Mesothelial cell of epicardium (in vitro differentiated cells): ENCODE results near the gene OGDH. TPM values are rescaled to one million over a fixed set of nuclear protein-coding genes. Genes with fewer than 3 reads are reported as not detected.

Experiments
- DNase-seq, 2 experiments: peaks; one replicate each; pipeline ENCODE4 v3.0.0; 2021; ENCODE audit warnings: low spot score in 2 of 2; ENCODE audit not compliant: unreplicated experiment in 2 of 2
- H3K27ac Mint-ChIP-seq: 2 replicates; pipeline ENCODE4 v1.8.0; 2021; ENCODE audit warnings: mixed read lengths
- H3K27me3 Mint-ChIP-seq: 2 replicates; pipeline ENCODE4 v1.8.0; 2021; ENCODE audit warnings: low read depth, mixed read lengths
- H3K36me3 Mint-ChIP-seq: 2 replicates; pipeline ENCODE4 v1.8.0; 2021; ENCODE audit warnings: mixed read lengths
- H3K4me1 Mint-ChIP-seq: 2 replicates; pipeline ENCODE4 v1.8.0; 2021; ENCODE audit warnings: mixed read lengths
- H3K4me3 Mint-ChIP-seq: 2 replicates; pipeline ENCODE4 v1.8.0; 2021; ENCODE audit warnings: mild to moderate bottlenecking, moderate library complexity, mixed read lengths
- H3K9me3 Mint-ChIP-seq: 2 replicates; pipeline ENCODE4 v1.8.0; 2021; ENCODE audit warnings: mixed read lengths
- total RNA-seq: library from RNA; stranded (reverse); gene quantifications from 3 replicates; pipeline ENCODE4 v1.2.1, GENCODE V29; 2021
- TF ChIP-seq, protein P1 (sequence below): fragments of 200-600 bp; sonication (generic); IDR thresholded peaks from one replicate; pipeline ENCODE4 v1.5.0; 2021; ENCODE audit warnings: antibody characterized with exemption; ENCODE audit not compliant: unreplicated experiment

Gene OGDH
- total RNA-seq, 1 donor from 2014 or later = 71.2 TPM

DNA sequence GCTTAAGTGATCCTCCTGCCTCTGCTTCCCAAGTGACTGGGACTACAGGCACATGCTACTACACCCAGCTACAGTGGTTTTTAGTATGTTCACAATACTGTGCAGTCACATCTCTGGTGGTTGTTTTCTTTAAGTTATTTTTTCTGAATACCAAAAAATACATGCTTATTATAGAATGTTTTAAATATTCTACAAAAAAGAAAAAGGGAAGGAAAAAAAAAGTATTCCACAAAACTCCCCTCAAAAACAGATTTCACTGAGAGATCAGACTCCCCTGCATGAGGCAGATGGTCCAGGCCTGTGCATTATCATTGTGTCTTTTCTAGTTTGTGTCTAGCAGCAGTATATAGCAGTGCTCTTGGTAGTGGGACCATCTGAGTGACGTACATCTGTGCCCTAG is 36.8 kb downstream of the OGDH start:
- H3K4me3 Mint-ChIP-seq = no peak overlapping the region
- peaks cover 24% of the 10 kb centered on the region for H3K4me1 Mint-ChIP-seq
- no peaks in the 10 kb centered on the region for H3K27me3 Mint-ChIP-seq
- H3K36me3 Mint-ChIP-seq = no peaks in the 10 kb centered on the region
- TF ChIP-seq, protein P1, sequence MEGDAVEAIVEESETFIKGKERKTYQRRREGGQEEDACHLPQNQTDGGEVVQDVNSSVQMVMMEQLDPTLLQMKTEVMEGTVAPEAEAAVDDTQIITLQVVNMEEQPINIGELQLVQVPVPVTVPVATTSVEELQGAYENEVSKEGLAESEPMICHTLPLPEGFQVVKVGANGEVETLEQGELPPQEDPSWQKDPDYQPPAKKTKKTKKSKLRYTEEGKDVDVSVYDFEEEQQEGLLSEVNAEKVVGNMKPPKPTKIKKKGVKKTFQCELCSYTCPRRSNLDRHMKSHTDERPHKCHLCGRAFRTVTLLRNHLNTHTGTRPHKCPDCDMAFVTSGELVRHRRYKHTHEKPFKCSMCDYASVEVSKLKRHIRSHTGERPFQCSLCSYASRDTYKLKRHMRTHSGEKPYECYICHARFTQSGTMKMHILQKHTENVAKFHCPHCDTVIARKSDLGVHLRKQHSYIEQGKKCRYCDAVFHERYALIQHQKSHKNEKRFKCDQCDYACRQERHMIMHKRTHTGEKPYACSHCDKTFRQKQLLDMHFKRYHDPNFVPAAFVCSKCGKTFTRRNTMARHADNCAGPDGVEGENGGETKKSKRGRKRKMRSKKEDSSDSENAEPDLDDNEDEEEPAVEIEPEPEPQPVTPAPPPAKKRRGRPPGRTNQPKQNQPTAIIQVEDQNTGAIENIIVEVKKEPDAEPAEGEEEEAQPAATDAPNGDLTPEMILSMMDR = no peak
- H3K27ac Mint-ChIP-seq = no peak overlapping the region
- H3K9me3 Mint-ChIP-seq = no peaks in the 10 kb centered on the region
- no peak for DNase-seq

DNA sequence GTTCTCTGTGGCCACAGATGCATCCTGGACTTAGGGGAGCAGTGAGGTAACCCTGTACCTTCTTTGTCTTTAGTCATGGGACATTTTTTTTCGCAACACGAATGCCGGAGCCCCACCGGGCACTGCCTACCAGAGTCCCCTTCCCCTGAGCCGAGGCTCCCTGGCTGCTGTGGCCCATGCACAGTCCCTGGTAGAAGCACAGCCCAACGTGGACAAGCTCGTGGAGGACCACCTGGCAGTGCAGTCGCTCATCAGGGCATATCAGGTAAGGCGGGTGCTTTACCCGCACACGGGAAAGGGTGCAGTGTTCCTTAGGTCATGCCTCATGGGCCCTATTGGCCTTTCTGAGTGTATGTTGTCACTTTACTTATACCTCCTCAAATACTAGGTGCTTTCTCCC is 38.8 kb downstream of the OGDH start:
- no peaks in the 10 kb centered on the region for H3K27me3 Mint-ChIP-seq
- peaks cover 4% of the 10 kb centered on the region for H3K36me3 Mint-ChIP-seq
- DNase-seq = no peak
- no peak overlapping the region for H3K4me3 Mint-ChIP-seq
- H3K27ac Mint-ChIP-seq = no peak overlapping the region
- no peaks in the 10 kb centered on the region for H3K9me3 Mint-ChIP-seq
- peaks cover 4% of the 10 kb centered on the region for H3K4me1 Mint-ChIP-seq
- TF ChIP-seq, protein P1 = no peak

DNA sequence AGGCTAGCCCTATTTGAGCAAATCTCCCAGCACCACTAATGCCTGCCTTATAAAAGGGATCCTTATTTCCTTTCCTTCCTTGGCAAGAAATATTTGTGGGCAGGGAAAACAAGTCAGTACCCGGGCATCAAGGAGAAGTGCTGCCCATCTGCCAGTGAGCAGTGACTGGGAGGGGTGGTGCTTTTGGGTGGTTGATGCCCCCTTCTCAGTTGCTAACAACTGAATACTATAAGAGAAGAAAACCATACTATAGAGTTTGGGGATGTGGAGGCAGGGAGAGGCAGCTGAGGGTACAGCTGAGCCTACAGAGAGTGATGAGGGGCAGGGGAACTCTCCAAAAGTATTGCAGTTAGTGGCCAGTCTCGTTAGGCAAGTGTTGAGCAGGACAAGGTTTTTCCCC is 39.3 kb downstream of the OGDH start:
- H3K36me3 Mint-ChIP-seq = peaks cover 4% of the 10 kb centered on the region
- DNase-seq = no peak
- no peak overlapping the region for H3K4me3 Mint-ChIP-seq
- TF ChIP-seq, protein P1 = no peak
- no peaks in the 10 kb centered on the region for H3K4me1 Mint-ChIP-seq
- no peaks in the 10 kb centered on the region for H3K27me3 Mint-ChIP-seq
- H3K9me3 Mint-ChIP-seq = no peaks in the 10 kb centered on the region
- no peak overlapping the region for H3K27ac Mint-ChIP-seq

DNA sequence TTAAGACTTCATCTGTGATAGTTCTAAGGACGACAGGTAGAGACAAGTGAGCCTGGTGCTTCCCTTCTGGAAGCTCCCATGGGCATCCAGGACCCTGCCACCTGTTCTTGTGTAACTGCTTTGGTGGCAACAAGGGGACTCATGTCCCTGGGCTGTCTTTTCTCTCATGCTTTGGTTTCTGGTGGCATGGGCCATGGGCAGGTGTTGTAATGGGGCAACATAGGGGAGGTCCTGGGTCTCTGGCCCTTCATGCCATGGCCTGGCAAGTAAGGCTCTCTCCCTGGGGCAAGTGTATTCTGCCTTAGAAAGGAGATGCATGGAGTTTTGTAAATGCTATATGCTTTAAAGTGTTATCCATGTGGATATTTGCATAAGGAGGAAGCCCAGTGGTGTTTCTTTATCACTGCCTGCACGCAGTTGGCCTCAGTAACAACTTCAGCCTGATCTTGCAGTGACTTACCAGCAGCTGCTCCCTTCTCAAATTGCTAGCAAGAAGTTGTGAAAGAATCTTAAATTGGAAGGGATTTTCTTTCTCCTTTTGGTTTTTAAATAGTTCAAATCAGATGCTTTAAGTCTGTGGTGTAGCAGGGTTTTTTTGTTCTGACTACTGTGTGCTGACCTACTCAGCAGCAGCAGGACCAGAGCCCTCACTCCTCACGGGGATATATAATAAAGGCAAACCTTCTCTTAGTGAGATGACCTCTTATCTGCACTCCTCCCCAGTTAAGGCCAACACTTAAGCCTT is 39.9 kb downstream of the OGDH start:
- Mint-ChIP-seq H3K27ac (no peak overlapping the region), H3K4me3 (no peak overlapping the region), H3K27me3 (no peaks in the 10 kb centered on the region), H3K36me3 (peaks cover 5% of the 10 kb centered on the region), H3K4me1 (no peaks in the 10 kb centered on the region), H3K9me3 (no peaks in the 10 kb centered on the region)
- DNase-seq = no peak
- TF ChIP-seq, protein P1 = no peak

DNA sequence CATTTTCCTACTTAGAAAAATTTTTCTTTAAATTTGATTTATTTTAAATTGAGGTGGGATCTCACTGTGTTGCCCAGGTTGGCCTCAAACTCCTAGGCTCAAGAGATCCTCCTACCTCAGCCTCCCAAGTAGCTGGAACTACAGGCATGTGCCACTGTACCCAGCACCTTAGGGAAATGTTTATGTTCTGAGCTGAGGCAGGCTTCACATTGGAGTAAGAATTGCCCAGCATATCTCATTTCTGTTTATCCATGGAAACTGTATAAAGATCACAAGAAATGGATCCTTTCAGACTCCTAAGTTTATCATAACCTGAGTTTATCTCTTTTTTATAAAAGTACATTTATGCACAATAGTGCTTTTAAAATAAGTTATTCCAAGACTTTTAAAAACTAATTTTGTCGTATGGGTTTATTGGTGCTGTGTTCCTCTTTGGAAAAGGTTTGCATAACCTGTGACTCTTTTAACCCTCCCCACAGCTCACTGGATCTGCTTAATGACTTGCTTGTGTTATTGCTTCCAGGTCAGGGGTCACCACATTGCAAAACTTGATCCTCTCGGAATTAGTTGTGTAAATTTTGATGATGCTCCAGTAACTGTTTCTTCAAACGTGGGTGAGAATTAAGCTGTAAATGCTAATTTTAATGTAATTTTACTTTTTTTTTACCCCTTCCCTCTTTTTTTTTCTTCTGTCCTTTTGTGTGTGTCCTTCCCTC is 40.7 kb downstream of the OGDH start:
- Mint-ChIP-seq H3K27me3 (no peaks in the 10 kb centered on the region), H3K36me3 (peaks cover 5% of the 10 kb centered on the region), H3K27ac (no peak overlapping the region), H3K9me3 (no peaks in the 10 kb centered on the region), H3K4me3 (no peak overlapping the region), H3K4me1 (no peaks in the 10 kb centered on the region)
- DNase-seq = no peak
- TF ChIP-seq, protein P1 = no peak
